Measurements from ENCODE around the gene SOX15. TPM values are rescaled to one million over a fixed set of nuclear protein-coding genes. Genes with fewer than 3 reads are reported as not detected.

Gene SOX15
- total and polyA plus RNA-seq, 2 of the 13 experiments (the other 11 are each of a cell fraction or from before 2014, with no cell fraction given) = 0.07 to 0.18 TPM

GRCh38 chr17:7590743-7591142 is 849 bp upstream of the SOX15 start:
- 95% methylated on average over 4 of the region's 4 CpGs for WGBS (ENCODE audit: low lambda C conversion rate)
- H3K9me3 ChIP-seq (ENCODE audit: low read length) = no peaks in the 10 kb centered on the region
- H3K4me2 ChIP-seq (ENCODE audit: low read depth, low read length) = no peak overlapping the region
- H3K27me3 ChIP-seq (ENCODE audit: control insufficient read depth in 1 of 2, insufficient read depth in 2 of 2, low read length in 2 of 2) = no peaks in the 10 kb centered on the region
- no peak for FAIRE-seq
- no TSS peak for BruUV-seq (replicated peaks)
- H4K20me1 ChIP-seq (ENCODE audit: insufficient read depth, low read length) = no peaks in the 10 kb centered on the region
- H3K79me2 ChIP-seq (ENCODE audit: insufficient read depth, low read length) = no peaks in the 10 kb centered on the region
- H2AFZ ChIP-seq (ENCODE audit: low read length) = no peak overlapping the region
- CTCF ChIA-PET (ENCODE audit: low intra/inter-chr PET ratio, low total read pairs) = no interaction called here
- POLR2A ChIA-PET = no interaction called here
- peaks cover 33 to 66% of the 10 kb centered on the region in 2 experiments for H3K36me3 ChIP-seq (replicated peaks in 1 of 2; ENCODE audit: control insufficient read depth in 1 of 2, insufficient read depth in 2 of 2, low read length in 2 of 2)
- intact Hi-C loops (cut with micrococcal nuclease; ENCODE audit: unreplicated experiment) (no loop called here), in situ Hi-C loops (cut with HindIII; ENCODE audit: extremely low pct_ligation_motif_present, low pct_unique_long_range_greater_than_20kb) (no loop called here)
- DNase-seq (ENCODE audit: low spot score) = no peak
- peak; percentile 9; the same call in 1 of the 3 replicates for ATAC-seq
- TF ChIP-seq ZNF251 (CRISPR knock-in tag; IDR thresholded peaks at IDR 0.05) (no peak), PAWR (CRISPR knock-in tag; IDR thresholded peaks at IDR 0.05; ENCODE audit: borderline replicate concordance) (no peak), RBFOX2 (IDR thresholded peaks at IDR 0.05; ENCODE audit: low read depth, low read length) (0 out of 2 replicates have a peak, but pooled peaks have one; percentile 16), POLR2G (IDR thresholded peaks at IDR 0.05; ENCODE audit: low read depth, low read length) (peak; percentile 25), RBM22 (optimal IDR thresholded peaks at IDR 0.05; ENCODE audit: low read length) (peak; percentile 44), ZNF12 (CRISPR knock-in tag; IDR thresholded peaks at IDR 0.05) (no peak), AGO2 (optimal IDR thresholded peaks at IDR 0.05; ENCODE audit: low read depth, low read length) (peak; percentile 46)
- no peaks in the 10 kb centered on the region for H3K4me1 ChIP-seq (ENCODE audit: insufficient read depth, low read length)
- H3K27ac ChIP-seq (ENCODE audit: extremely low read length, insufficient read depth, low read length) = peak overlapping the region; percentile 13
- H3K9ac ChIP-seq (ENCODE audit: insufficient read depth, low read depth, low read length) = no peak overlapping the region
- H3K4me3 ChIP-seq (replicated peaks in 1 of 3; ENCODE audit: insufficient read depth in 1 of 3, low read depth in 2 of 3, low read length in 3 of 3) = no peak overlapping the region

GRCh38 chr17:7589204-7589868 is 558 bp downstream of the SOX15 start:
- Histone ChIP-seq H3K4me2 (ENCODE audit: low read depth, low read length) (no peak overlapping the region), H2AFZ (ENCODE audit: low read length) (no peak overlapping the region), H3K79me2 (ENCODE audit: insufficient read depth, low read length) (peaks cover 7% of the 10 kb centered on the region), H3K36me3 (replicated peaks in 1 of 2; ENCODE audit: control insufficient read depth in 1 of 2, insufficient read depth in 2 of 2, low read length in 2 of 2) (peaks cover 24 to 54% of the 10 kb centered on the region in 2 experiments), H4K20me1 (ENCODE audit: insufficient read depth, low read length) (no peaks in the 10 kb centered on the region), H3K9ac (ENCODE audit: insufficient read depth, low read depth, low read length) (no peak overlapping the region), H3K9me3 (ENCODE audit: low read length) (no peaks in the 10 kb centered on the region), H3K4me1 (ENCODE audit: insufficient read depth, low read length) (peaks cover 13% of the 10 kb centered on the region), H3K27ac (ENCODE audit: extremely low read length, insufficient read depth, low read length) (no peak overlapping the region), H3K4me3 (replicated peaks in 1 of 3; ENCODE audit: insufficient read depth in 1 of 3, low read depth in 2 of 3, low read length in 3 of 3) (no peak overlapping the region), H3K27me3 (ENCODE audit: control insufficient read depth in 1 of 2, insufficient read depth in 2 of 2, low read length in 2 of 2) (no peaks in the 10 kb centered on the region; a peak in 1 of 5 replicates)
- TF ChIP-seq ZNF670 (CRISPR knock-in tag; IDR thresholded peaks at IDR 0.05; ENCODE audit: borderline replicate concordance) = no peak
- TF ChIP-seq RBFOX2 (IDR thresholded peaks at IDR 0.05; ENCODE audit: low read depth, low read length) = peak; percentile 53
- 0 out of 2 replicates have a peak, but pooled peaks have one; percentile 14 for TF ChIP-seq POLR2AphosphoS5 (IDR thresholded peaks at IDR 0.05; ENCODE audit: low read depth, low read length)
- TF ChIP-seq ATF1 (CRISPR knock-in tag; IDR thresholded peaks at IDR 0.05) = no peak
- no peak for TF ChIP-seq MTF1 (CRISPR knock-in tag; IDR thresholded peaks at IDR 0.05)
- TF ChIP-seq AGO2 (optimal IDR thresholded peaks at IDR 0.05; ENCODE audit: low read depth, low read length) = peak; percentile 76
- TF ChIP-seq KAT7 (CRISPR knock-in tag; IDR thresholded peaks at IDR 0.05; ENCODE audit: borderline replicate concordance) = no peak
- POLR2A ChIA-PET = interaction anchor here (1.1 to 1.7 kb wide), 3 partner anchors 10 to 98 kb away, joined by 4 to 5 read pairs (median 4); partner anchors contain the start of genes CD68, SAT2 and TP53
- in situ Hi-C loops (cut with HindIII; ENCODE audit: extremely low pct_ligation_motif_present, low pct_unique_long_range_greater_than_20kb) (loop anchor here (5.0 kb wide), 1 partner anchor 98 kb away; the partner anchor contains the start of genes TP53 and WRAP53), intact Hi-C loops (cut with micrococcal nuclease; ENCODE audit: unreplicated experiment) (no loop called here)
- CTCF ChIA-PET (ENCODE audit: low intra/inter-chr PET ratio, low total read pairs) = no interaction called here
- FAIRE-seq = no peak
- whole genome bisulfite sequencing (ENCODE audit: low lambda C conversion rate) = 99% methylated on average over 52 of the region's 56 CpGs
- BruUV-seq (replicated peaks) = no TSS peak
- no peak for DNase-seq (ENCODE audit: low spot score)
- no peak for ATAC-seq

Data from HepG2 (cell line).